Liver (tissue), 9 donors: ENCODE measurements around the gene CALU. TPM values are rescaled to one million over a fixed set of nuclear protein-coding genes. Genes with fewer than 3 reads are reported as not detected.

ENCODE experiments used
- DNase-seq: peaks from one replicate; pipeline ENCODE4 v3.0.0-alpha.2; 2017; ENCODE audit warnings: low spot score
- H3K27ac ChIP-seq, 2 donors: one replicate each; pipeline ENCODE4 v1.7.0; 2013; ENCODE audit warnings: inconsistent platforms in 2 of 2, low read length in 2 of 2, control low read depth in 1 of 2, low read depth in 1 of 2, mild to moderate bottlenecking in 1 of 2
- H3K27me3 ChIP-seq, 4 donors: one replicate each; pipeline versions ENCODE4 v1.6.1 to v1.7.0; 2013; ENCODE audit warnings: low read length in 3 of 4, inconsistent platforms in 1 of 4, mild to moderate bottlenecking in 1 of 4, moderate library complexity in 1 of 4; ENCODE audit not compliant: control insufficient read depth in 4 of 4, insufficient read depth in 4 of 4
- H3K36me3 ChIP-seq, 4 donors: one replicate each; pipeline versions ENCODE4 v1.6.1 to v1.7.0; 2013; ENCODE audit warnings: low read length in 3 of 4, mild to moderate bottlenecking in 3 of 4, low read depth in 1 of 4, moderate library complexity in 1 of 4; ENCODE audit not compliant: control insufficient read depth in 4 of 4, insufficient read depth in 3 of 4
- H3K4me1 ChIP-seq, 4 donors: one replicate each; pipeline versions ENCODE4 v1.6.1 to v1.7.0; 2013; ENCODE audit warnings: low read length in 3 of 4, mild to moderate bottlenecking in 3 of 4, moderate library complexity in 1 of 4; ENCODE audit not compliant: control insufficient read depth in 4 of 4, insufficient read depth in 4 of 4
- H3K4me3 ChIP-seq, 3 donors: one replicate each; pipeline versions ENCODE4 v1.6.1 to v1.7.0; 2013; ENCODE audit warnings: low read length in 3 of 3, control low read depth in 1 of 3, low read depth in 1 of 3, mild to moderate bottlenecking in 1 of 3
- H3K9ac ChIP-seq, 2 donors: one replicate each; pipeline ENCODE4 v1.7.0; 2013; ENCODE audit warnings: low read length in 2 of 2, mild to moderate bottlenecking in 2 of 2, moderate library complexity in 2 of 2, control low read depth in 1 of 2, low read depth in 1 of 2
- H3K9me3 ChIP-seq, 4 donors: one replicate each; pipeline versions ENCODE4 v1.6.1 to v1.7.0; 2013; ENCODE audit warnings: low read length in 3 of 4; ENCODE audit not compliant: control insufficient read depth in 4 of 4
- EGR1 ChIP-seq, 2 donors: IDR thresholded peaks; 2 replicates each; pipeline ENCODE4 v1.6.1; 2016 to 2018; ENCODE audit warnings: antibody characterized with exemption in 2 of 2, low read depth in 2 of 2
- FOXA1 ChIP-seq: IDR thresholded peaks from 2 replicates; pipeline ENCODE4 v1.6.1; 2016; ENCODE audit warnings: antibody characterized with exemption
- FOXA2 ChIP-seq: IDR thresholded peaks from 2 replicates; pipeline ENCODE4 v1.6.1; 2016; ENCODE audit warnings: antibody characterized with exemption
- GABPA ChIP-seq, 2 donors: IDR thresholded peaks in 1 of 2; conservative IDR thresholded peaks in 1 of 2; 2 replicates each; pipeline ENCODE4 v1.6.1; 2016; ENCODE audit warnings: antibody characterized with exemption in 2 of 2, mild to moderate bottlenecking in 1 of 2, moderate library complexity in 1 of 2
- HNF4A ChIP-seq, 2 donors: conservative IDR thresholded peaks; 2 replicates each; pipeline ENCODE4 v1.6.1; 2016; ENCODE audit warnings: antibody characterized with exemption in 2 of 2, mild to moderate bottlenecking in 2 of 2
- HNF4G ChIP-seq: IDR thresholded peaks from 2 replicates; pipeline ENCODE4 v1.6.1; 2016; ENCODE audit warnings: antibody characterized with exemption
- JUND ChIP-seq, 2 donors: IDR thresholded peaks; 2 replicates each; pipeline ENCODE4 v1.6.1; 2016; ENCODE audit warnings: antibody characterized with exemption in 2 of 2
- NR2F2 ChIP-seq: IDR thresholded peaks from 2 replicates; pipeline ENCODE4 v1.6.1; 2016; ENCODE audit warnings: antibody characterized with exemption
- RAD21 ChIP-seq, 2 donors: IDR thresholded peaks; 2 replicates each; pipeline ENCODE4 v1.6.1; 2016; ENCODE audit warnings: antibody characterized with exemption in 2 of 2, mild to moderate bottlenecking in 2 of 2
- RXRA ChIP-seq, 2 donors: IDR thresholded peaks; 2 replicates each; pipeline ENCODE4 v1.6.1; 2017 to 2018; ENCODE audit warnings: antibody characterized with exemption in 2 of 2, mild to moderate bottlenecking in 1 of 2
- SP1 ChIP-seq: IDR thresholded peaks from 2 replicates; pipeline ENCODE4 v1.6.1; 2018; ENCODE audit warnings: antibody characterized with exemption, mild to moderate bottlenecking
- TAF1 ChIP-seq: conservative IDR thresholded peaks from 2 replicates; pipeline ENCODE4 v1.6.1; 2016; ENCODE audit warnings: antibody characterized with exemption, mild to moderate bottlenecking
- YY1 ChIP-seq: IDR thresholded peaks from 2 replicates; pipeline ENCODE4 v1.6.1; 2016; ENCODE audit warnings: antibody characterized with exemption, mild to moderate bottlenecking
- ZBTB33 ChIP-seq: IDR thresholded peaks from 2 replicates; pipeline ENCODE4 v1.6.1; 2016; ENCODE audit warnings: antibody characterized with exemption
- WGBS: extraction: QIAGEN DNeasy Blood & Tissue Kit; methylation state at CpG from one replicate; pipeline ENCODE4 v1.1.7; 2013; 5-methylcytosine and 5-hydroxymethylcytosine counted together
- polyA plus RNA-seq, 2 donors: library from polyadenylated mRNA; stranded (reverse) in 1 of 2; unstranded in 1 of 2; fragments of 200-250 nt in 1 of 2; fragments of >200 nt in 1 of 2; fragmentation: Nextera tagmentation in 1 of 2; extraction: Ambion mirVana in 1 of 2; gene quantifications; one replicate each; pipeline versions ENCODE4 v1.2.1 to v1.2.3, GENCODE V29; 2013 to 2015
- total RNA-seq, 2 donors: library from RNA; depleted of rRNA; stranded (reverse); fragments of >200 nt; gene quantifications; one replicate each; pipeline ENCODE4 v1.2.3, GENCODE V29; 2014
- TF ChIP-seq, protein P1 (sequence below): IDR thresholded peaks from 2 replicates; pipeline ENCODE4 v1.6.1; 2016; ENCODE audit warnings: antibody characterized with exemption
- TF ChIP-seq, protein P2 (sequence below): fragments of 150-350 bp; IDR thresholded peaks from 2 replicates; pipeline ENCODE4 v1.5.1; 2017; ENCODE audit warnings: improper control_type of control experiment, low read depth, low read length; ENCODE audit not compliant: missing input control
- TF ChIP-seq, protein P3 (sequence below): IDR thresholded peaks from 2 replicates; pipeline ENCODE4 v1.6.1; 2016; ENCODE audit warnings: antibody characterized with exemption, mild to moderate bottlenecking
- TF ChIP-seq, protein P4 (sequence below): IDR thresholded peaks from 2 replicates; pipeline ENCODE4 v1.6.1; 2016; ENCODE audit warnings: antibody characterized with exemption
- donor health status: healthy.
- donor health status: healthy.
- donor health status: healthy.
- donor health status: healthy.
- donor health status: healthy.

CALU gene
- total and polyA plus RNA-seq, 4 donors, result 37.1 to 57.9 (median 42.5) TPM

DNA sequence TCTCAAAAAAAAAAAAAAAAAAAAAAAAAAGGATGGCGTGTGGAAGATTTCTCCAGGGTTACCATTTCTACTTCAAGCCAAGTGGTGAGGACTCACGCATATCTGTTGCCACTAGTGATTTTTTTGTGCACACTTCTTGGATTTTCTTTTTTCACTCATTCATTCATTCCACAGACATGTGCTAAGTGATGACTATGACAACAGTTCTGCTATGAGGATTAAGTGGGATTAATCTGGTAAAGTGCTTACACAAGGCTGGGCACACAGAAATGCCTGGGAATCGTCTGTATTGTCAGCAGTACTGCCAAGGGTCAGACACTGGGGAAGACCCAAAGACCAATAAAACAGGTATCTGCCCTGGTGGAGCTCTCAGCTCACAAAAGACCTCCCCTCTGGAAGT is 42.7 kb downstream of the CALU start:
- Histone ChIP-seq H3K4me1 (no peaks in the 10 kb centered on the region), H3K36me3 (no peaks in the 10 kb centered on the region), H3K9ac (no peak overlapping the region), H3K27me3 (no peaks in the 10 kb centered on the region), H3K4me3 (no peak overlapping the region), H3K27ac (no peak overlapping the region), H3K9me3 (no peaks in the 10 kb centered on the region)
- TF ChIP-seq JUND (IDR thresholded peaks at IDR 0.05), result no peak
- TF ChIP-seq, protein P1, sequence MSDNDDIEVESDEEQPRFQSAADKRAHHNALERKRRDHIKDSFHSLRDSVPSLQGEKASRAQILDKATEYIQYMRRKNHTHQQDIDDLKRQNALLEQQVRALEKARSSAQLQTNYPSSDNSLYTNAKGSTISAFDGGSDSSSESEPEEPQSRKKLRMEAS, result no peak
- TF ChIP-seq RXRA (IDR thresholded peaks at IDR 0.05), result no peak
- TF ChIP-seq HNF4G, result no peak
- TF ChIP-seq RAD21 (IDR thresholded peaks at IDR 0.05), result no peak
- no peak for TF ChIP-seq GABPA (IDR thresholded peaks at IDR 0.05 in 1 of 2, conservative IDR thresholded peaks at IDR 0.05 in 1 of 2)
- TF ChIP-seq, protein P2, sequence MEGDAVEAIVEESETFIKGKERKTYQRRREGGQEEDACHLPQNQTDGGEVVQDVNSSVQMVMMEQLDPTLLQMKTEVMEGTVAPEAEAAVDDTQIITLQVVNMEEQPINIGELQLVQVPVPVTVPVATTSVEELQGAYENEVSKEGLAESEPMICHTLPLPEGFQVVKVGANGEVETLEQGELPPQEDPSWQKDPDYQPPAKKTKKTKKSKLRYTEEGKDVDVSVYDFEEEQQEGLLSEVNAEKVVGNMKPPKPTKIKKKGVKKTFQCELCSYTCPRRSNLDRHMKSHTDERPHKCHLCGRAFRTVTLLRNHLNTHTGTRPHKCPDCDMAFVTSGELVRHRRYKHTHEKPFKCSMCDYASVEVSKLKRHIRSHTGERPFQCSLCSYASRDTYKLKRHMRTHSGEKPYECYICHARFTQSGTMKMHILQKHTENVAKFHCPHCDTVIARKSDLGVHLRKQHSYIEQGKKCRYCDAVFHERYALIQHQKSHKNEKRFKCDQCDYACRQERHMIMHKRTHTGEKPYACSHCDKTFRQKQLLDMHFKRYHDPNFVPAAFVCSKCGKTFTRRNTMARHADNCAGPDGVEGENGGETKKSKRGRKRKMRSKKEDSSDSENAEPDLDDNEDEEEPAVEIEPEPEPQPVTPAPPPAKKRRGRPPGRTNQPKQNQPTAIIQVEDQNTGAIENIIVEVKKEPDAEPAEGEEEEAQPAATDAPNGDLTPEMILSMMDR, result no peak
- no peak for TF ChIP-seq ZBTB33
- no peak for TF ChIP-seq YY1
- no peak for TF ChIP-seq SP1
- TF ChIP-seq HNF4A (conservative IDR thresholded peaks at IDR 0.05), result no peak
- TF ChIP-seq, protein P3, sequence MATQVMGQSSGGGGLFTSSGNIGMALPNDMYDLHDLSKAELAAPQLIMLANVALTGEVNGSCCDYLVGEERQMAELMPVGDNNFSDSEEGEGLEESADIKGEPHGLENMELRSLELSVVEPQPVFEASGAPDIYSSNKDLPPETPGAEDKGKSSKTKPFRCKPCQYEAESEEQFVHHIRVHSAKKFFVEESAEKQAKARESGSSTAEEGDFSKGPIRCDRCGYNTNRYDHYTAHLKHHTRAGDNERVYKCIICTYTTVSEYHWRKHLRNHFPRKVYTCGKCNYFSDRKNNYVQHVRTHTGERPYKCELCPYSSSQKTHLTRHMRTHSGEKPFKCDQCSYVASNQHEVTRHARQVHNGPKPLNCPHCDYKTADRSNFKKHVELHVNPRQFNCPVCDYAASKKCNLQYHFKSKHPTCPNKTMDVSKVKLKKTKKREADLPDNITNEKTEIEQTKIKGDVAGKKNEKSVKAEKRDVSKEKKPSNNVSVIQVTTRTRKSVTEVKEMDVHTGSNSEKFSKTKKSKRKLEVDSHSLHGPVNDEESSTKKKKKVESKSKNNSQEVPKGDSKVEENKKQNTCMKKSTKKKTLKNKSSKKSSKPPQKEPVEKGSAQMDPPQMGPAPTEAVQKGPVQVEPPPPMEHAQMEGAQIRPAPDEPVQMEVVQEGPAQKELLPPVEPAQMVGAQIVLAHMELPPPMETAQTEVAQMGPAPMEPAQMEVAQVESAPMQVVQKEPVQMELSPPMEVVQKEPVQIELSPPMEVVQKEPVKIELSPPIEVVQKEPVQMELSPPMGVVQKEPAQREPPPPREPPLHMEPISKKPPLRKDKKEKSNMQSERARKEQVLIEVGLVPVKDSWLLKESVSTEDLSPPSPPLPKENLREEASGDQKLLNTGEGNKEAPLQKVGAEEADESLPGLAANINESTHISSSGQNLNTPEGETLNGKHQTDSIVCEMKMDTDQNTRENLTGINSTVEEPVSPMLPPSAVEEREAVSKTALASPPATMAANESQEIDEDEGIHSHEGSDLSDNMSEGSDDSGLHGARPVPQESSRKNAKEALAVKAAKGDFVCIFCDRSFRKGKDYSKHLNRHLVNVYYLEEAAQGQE, result no peak
- TF ChIP-seq FOXA2, result no peak
- no peak for TF ChIP-seq NR2F2
- no peak for TF ChIP-seq FOXA1
- no peak for TF ChIP-seq EGR1 (IDR thresholded peaks at IDR 0.05; ENCODE audit: low read depth in 2 of 2)
- no peak for TF ChIP-seq TAF1
- TF ChIP-seq, protein P4, sequence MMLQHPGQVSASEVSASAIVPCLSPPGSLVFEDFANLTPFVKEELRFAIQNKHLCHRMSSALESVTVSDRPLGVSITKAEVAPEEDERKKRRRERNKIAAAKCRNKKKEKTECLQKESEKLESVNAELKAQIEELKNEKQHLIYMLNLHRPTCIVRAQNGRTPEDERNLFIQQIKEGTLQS, result no peak
- 73% methylated on average over 3 of the region's 3 CpGs for WGBS
- DNase-seq, result no peak
